Ammon's horn (tissue), 1 donor: ENCODE measurements around the gene TAS1R2.
"Not testable (repeated sequence)": the region's sequence is repeated elsewhere in the genome, so short reads cannot be mapped to it uniquely, and the experiment has no call there.

Experiments used
- DNase-seq: peaks from one replicate; pipeline ENCODE4 v3.0.0-alpha.2; 2016; ENCODE audit warnings: low spot score

The TAS1R2 gene

DNA sequence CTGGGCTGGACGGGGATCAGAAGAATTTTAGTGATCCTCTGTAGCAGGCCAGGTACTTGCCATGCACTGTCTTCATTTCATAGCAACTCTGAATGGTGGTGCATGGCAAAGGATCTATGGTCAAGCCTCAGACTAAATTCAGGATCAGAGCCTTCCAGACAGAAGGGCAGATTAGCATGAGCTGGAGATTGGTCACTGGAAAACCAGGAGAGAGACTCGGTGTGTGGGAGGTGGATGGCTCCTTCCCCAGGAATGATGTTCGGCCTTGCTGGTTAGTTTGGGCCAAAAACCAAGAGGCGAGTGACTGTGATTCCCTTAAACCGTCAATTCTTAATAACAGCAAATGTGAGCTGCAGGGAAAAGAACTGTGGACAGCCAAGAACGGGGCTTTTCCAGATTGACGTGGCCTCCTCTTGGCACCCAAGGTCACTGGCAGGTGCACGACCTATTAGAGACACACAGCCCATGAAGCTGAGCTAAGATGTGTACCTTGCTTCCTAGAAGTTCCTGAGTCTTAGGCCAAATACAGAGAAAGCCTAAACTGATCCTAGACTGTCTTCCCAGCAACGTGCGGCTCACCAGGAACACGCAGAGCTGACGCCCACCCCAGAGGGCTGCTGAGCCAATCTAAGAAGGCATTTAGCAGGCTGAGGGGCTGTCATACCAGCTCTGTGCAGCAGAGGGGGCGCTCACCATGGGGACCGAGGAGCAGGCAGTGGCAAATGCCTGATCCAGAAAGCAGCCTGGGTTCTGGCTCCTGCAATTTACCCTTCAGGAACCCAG is 24.4 kb upstream of the TAS1R2 start:
- peak; percentile 91 for DNase-seq

GRCh38 chr1:18883079-18883478 is 23.6 kb upstream of the TAS1R2 start:
- DNase-seq = no peak

DNA sequence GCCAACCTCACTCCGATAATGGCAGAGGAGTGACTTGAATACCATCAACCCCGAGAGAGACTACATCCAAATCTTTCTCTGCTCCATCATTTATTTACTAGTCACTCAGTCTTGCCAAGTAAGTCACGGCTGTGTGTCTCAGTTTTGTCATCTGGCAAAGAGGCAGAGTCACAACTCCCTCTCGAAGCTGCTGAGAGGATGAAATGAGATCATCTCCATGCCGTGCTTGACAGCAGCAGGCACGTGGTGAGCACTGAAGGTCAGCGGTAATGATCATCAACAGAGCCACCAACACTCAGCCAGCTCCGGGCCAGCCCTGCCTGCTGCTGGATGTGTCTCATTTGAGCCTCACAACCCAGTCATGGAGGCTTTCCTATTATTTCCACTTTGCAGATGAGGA is 23.0 kb upstream of the TAS1R2 start:
- peak; percentile 74 for DNase-seq

DNA sequence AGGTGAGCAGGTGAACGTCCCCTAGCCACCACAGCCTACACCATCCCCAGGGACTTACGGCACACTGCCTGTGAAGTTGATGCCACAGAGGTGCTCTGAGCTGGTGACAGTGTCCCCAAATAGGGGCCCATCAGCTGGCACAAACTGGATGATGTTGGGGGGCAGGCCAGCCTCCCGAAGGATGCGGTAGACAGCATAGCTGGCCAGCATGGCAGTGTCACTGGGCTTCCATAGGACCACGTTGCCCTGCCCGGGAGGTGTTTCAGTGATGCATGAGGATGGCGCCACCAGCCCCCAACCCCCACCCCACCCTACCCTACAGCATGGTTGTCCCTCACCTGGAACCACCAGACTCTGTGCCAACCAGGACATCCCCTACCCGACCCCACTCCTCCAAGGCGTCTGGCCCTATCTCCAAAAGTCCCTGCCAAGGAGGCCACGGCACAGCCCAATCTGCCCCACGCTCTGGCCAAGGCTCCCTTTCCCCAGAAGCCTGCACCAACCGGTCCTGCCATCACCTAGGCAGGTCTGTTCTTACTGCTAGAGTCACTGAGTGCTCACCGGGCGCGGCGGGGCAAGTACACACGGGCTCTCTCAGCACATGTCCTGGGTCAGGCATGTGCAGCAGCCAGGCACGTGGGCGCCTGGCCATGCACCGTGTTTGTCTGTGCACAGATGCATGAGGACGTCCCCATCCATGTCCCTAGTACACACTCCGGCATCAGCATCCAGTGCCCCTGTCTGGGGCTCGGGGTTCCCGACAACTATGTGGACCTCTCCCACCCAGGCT is 22.4 kb upstream of the TAS1R2 start:
- DNase-seq = no peak

- DNase-seq = no peak
Observed at GRCh38 chr1:18881164-18881563, 21.7 kb upstream of the TAS1R2 start.

DNA sequence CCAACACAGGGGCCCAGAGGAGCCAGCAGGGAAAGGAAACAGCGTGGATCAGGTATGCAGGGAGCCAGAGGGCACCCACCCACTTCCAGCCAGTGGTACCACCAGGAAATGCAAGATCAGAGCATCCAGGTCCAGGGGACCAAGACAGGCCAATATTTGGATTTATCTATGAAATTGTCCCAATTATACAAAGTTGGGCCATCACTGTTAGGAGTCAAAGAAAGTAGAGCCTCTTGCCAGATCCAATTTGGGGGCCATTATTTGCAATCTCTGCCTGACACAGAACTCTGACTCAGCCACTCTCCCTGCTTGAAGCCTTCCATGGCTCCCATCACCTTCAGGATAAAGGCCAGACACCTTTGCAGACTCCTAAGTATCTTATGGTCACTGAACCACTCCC is 21.1 kb upstream of the TAS1R2 start:
- DNase-seq = no peak

- DNase-seq = no peak
Observed at GRCh38 chr1:18879791-18880309, 20.4 kb upstream of the TAS1R2 start.

GRCh38 chr1:18879215-18879790 is 19.8 kb upstream of the TAS1R2 start:
- no peak for DNase-seq

DNA sequence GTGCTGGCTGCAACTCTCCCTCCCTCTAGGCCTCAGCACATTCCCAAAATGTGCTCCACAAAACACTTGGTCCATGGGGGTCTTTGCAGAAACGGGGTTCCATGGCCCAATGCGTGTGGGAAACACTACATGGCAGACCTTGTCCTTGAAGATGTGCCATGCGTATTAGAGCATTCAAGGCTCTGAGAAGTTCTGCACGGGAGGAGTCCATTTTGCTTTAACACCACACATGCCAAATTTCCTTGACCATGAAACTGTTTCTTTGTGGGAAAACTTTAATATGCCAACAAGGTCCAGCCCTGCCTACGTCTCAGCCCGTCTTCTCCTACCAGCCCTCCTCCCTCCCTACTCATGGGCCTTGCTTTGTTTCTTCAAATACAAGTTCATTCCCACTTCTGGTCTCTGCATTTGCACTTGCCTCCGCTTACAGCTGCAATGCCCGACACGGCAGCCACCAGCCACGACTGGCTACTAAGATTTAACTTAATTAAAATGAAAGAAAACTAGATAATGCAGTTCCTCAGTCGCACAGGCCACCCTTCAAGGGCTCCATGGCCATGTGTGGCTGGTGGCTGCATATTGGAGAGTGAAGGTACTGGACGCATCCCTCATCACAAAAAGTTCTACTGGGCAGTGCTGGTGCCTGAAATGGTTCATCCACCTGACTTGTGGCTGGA is 19.2 kb upstream of the TAS1R2 start:
- no peak for DNase-seq

DNA sequence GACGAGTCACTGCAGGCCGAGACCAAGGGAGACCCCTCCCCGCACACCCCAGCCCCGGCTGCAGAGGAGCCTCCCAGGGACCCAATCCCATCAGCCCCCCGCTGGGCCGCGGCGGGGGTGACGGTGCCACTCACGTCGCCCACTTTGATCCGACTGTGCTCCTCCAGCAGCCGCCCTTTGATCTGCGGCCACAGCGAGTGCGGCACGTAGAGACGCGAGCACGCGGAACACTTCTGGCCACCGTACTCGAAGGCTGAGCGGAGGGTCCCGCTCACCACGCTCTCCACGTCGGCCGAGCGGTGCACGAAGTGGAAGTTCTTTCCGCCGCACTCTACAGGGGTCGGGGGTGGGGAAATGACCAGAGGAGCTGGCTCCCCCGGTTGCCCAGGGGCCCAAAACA is 17.8 kb upstream of the TAS1R2 start:
- DNase-seq = no peak

DNA sequence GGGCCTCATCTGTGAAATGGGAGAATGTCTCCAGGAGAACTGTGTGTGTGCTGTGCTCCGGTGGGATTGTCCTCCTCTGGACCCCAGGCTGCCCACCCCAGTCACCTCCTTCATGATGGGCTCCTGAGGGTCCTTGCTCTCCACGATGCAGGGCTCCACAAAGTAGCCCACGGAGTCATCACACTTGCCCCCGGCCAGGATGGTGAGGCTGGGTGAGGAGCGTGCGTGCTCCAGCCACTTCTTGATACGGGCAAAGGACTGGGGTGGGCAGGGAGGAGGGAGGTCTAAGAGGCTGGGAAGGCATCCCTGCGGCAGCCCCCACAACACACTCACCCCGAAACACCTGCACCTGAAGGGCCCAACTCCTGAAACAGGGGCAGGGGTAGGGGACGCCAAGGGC is 16.8 kb upstream of the TAS1R2 start:
- no peak for DNase-seq

- no peak for DNase-seq
Observed at GRCh38 chr1:18875796-18876128, 16.3 kb upstream of the TAS1R2 start.

DNA sequence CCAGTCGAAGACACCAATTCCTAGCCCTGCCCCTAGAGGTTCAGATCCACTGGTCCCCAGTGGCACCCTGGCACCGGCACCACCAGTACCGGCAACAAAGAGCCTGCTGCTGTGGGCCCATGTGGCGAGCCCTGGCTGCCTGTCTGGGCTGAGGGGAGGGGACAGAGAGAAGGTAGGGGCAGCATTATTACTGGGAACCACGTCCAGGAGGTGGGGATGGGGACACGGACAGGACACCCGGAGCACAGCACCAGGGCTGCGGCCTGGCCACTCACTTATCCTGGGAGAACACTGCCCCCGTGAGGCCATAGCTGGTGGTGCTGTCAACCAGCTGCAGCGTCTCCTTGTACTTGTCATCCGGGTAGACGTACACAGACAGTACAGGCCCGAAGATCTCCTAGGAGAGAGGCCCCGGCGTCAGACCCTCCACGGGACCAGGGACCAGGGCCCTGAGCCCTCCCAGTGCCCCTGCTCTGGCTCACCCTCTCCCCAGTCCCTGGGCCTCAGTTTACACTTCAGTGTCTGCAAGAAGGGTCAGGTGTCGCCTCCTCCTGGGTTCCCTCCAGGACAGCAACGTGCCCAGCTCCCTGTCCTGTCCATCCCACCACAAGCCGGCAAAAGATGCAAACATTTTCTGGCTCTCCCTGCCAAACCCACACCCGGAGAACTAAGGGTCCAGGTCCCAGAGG is 15.8 kb upstream of the TAS1R2 start:
- peak; percentile 90 for DNase-seq

DNA sequence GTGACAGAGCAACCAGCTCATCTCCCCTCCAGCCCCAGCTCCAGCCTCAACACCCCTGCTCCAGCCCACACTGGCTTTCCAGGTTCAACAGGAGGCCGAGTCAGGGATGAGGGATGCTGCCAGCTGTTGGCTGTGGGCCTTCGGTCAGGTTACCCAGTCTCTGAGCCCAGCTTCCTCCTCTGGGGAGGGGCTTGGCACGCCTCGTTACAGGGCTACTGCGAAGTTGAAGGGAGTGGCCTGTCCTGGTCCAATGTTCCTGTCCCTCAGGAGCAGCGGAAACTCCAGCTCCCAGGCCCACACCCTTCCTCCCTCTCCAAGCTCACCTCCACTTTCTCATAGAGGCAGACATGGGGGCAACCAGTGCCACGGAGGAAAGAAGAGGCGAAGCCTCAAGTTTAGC is 15.1 kb upstream of the TAS1R2 start:
- DNase-seq = no peak

DNA sequence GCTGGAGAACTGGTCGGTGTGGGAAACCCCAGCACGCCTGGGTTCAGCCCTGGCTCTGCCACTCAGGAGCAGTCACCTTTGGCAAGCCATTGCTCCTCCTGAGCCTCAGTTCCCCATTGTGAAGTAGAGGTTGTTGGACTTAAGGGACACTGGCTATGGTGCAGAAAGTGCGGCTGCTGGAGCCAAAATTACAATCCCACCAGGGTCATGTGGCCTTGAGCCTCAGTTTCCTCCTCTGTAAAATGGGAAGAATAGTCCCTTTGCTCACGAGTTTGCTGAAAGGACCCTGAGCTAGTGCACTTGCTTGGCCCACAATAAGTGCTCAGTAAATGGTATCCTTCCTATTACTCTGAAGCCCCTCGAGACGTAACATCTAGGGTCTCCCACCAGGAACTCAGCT is 14.6 kb upstream of the TAS1R2 start:
- no peak for DNase-seq

GRCh38 chr1:18872071-18872611 is 12.7 kb upstream of the TAS1R2 start:
- no peak for DNase-seq

DNA sequence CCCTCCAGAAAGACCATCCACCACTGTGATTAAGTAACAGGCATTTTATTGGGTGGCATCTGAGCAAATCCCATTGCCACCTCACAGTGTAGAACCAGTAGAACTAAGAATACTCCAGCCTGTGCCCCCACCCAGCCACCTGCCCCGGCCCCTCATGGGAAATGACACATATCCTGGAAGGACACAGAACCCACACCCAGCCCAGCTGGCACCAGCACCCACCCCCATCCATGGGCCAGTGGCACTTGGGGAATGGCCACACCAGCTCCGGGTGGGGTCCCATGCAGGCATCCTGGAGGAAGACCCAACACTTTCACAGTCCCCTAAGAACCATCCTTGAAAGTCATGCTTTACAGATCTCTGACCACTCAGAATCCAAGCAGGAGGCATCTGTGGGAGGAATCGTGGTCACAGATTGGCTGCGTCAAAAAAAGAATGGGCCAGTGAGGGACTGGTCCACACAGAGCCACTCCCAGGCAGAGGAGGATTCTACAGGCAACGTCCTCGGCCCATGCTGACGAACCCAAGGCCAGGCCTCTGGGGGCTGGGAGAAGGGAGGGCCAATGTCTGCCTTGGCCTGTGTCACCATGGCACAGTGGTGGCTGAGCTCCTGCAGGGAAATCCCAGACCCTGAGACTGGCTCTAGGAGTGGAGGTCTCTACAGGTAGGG is 12.1 kb upstream of the TAS1R2 start:
- DNase-seq = no peak

DNA sequence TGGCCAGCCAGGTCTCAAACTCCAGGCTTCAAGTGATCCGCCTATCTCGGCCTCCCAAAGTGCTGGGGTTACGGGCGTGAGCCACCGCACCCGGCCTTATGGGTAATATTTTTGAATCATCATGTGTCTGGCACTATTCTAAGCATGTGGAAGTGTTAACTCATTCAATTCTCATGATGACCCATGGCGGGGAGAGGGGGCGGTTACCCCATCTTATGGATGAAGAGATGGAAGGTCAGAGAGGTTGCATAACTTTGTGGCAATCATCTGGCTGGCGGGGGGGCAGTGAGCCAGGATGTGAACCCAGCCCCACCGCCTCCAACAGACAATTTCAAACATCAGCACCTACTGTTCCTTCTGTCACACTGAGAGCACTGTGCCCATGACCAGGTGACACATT is 11.5 kb upstream of the TAS1R2 start:
- DNase-seq = no peak

DNA sequence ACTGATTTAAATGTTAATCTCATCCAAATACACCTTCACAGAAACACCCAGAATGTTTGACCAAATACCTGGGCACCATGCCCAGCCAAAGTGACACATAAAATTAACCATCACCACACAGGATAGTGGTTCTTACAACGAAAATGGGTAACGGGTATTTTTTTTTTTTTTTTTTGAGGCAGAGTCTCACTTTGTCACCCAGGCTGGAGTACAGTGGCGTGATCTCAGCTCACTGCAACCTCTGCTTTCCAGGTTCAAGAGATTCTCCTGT is 11.1 kb upstream of the TAS1R2 start:
- not testable (repeated sequence) for DNase-seq

DNA sequence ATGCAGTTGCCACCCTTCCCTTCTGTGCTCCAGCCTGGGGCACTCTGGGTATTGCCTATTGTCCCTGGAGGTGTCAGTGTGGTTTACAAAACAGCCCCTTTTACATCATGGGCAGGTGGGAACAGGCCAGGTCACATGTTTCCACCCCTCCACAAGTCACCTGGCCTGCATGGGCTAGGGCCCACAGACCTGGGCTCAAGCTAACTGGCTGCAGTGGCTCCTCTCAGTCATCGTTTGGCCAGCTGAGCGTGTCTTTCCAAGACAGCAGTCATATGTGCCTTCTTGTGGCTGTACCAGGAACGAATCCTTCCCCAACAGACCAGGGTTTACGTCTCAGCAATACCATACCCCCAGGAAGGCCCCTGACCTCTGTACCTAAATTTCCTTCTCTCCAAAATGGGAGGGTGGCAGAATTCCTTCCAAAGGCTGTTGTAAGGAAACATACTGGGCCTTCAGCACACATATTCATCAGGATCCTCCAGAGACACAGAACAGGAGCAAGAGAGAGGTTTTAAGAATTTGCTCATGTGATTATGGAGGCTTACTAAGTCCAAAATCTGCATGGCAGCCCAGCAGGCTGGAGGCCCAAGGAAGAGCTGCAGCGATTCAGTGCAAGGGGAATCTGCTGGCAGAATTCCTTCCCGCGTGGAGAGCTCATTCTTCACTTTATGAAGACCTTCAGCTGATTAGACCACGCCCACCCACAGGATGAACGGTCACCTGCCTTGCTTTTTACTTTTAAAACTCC is 10.6 kb upstream of the TAS1R2 start:
- DNase-seq = no peak
